IPS-18c (cell line): ENCODE results near the gene LRRC46.

ENCODE experiments used
- H3K4me3 ChIP-seq: 2 replicates; pipeline ENCODE4 v1.7.0; 2013; ENCODE audit warnings: low read depth, mild to moderate bottlenecking, low read length, moderate library complexity; ENCODE audit not compliant: insufficient read depth
- H3K9me3 ChIP-seq: one replicate; pipeline ENCODE4 v1.6.1; 2013; ENCODE audit warnings: mild to moderate bottlenecking, low read length, moderate library complexity; ENCODE audit not compliant: control insufficient read depth, insufficient read depth

LRRC46 gene

GRCh38 chr17:47841488-47842291 lies 10.2 kb downstream of the LRRC46 start:
- no peaks in the 10 kb centered on the region for H3K9me3 ChIP-seq
- no peak overlapping the region for H3K4me3 ChIP-seq

- no peaks in the 10 kb centered on the region for H3K9me3 ChIP-seq
- no peak overlapping the region for H3K4me3 ChIP-seq
Observed at GRCh38 chr17:47843391-47843730, 11.9 kb downstream of the LRRC46 start.

- no peak overlapping the region for H3K4me3 ChIP-seq
- H3K9me3 ChIP-seq = no peaks in the 10 kb centered on the region
Observed at GRCh38 chr17:47844227-47844626, 12.8 kb downstream of the LRRC46 start.

GRCh38 chr17:47844814-47845715 lies 13.6 kb downstream of the LRRC46 start:
- Histone ChIP-seq H3K9me3 (no peaks in the 10 kb centered on the region), H3K4me3 (no peak overlapping the region)

GRCh38 chr17:47845716-47846075 lies 14.2 kb downstream of the LRRC46 start:
- no peaks in the 10 kb centered on the region for H3K9me3 ChIP-seq

GRCh38 chr17:47846716-47847340 lies 15.4 kb downstream of the LRRC46 start:
- Histone ChIP-seq H3K9me3 (no peaks in the 10 kb centered on the region), H3K4me3 (peak overlapping the region; percentile 52; the same call in 1 of the 2 replicates)

More at GRCh38 chr17:47845716-47846075, 14.2 kb downstream of the LRRC46 start:
- H3K4me3 ChIP-seq = no peak overlapping the region; the same call in 1 of the 2 replicates

- Histone ChIP-seq H3K9me3 (no peaks in the 10 kb centered on the region), H3K4me3 (peak overlapping the region; percentile 52)
Observed at GRCh38 chr17:47847341-47848197, 16.1 kb downstream of the LRRC46 start.

- Histone ChIP-seq H3K4me3 (peak overlapping the region; percentile 38), H3K9me3 (no peaks in the 10 kb centered on the region)
Observed at GRCh38 chr17:47848198-47848513, 16.7 kb downstream of the LRRC46 start.

GRCh38 chr17:47850373-47850691 lies 18.9 kb downstream of the LRRC46 start:
- H3K4me3 ChIP-seq = peak overlapping the region; percentile 71
- H3K9me3 ChIP-seq = no peaks in the 10 kb centered on the region

- peak within 1 kb of the TSS; percentile 71 for H3K4me3 ChIP-seq
- no peaks in the 10 kb centered on the region for H3K9me3 ChIP-seq
Observed at GRCh38 chr17:47850692-47851573, 19.5 kb downstream of the LRRC46 start, which contains the start of gene SP6. Gene SP6, minus strand, starts transcription at chr17:47851163. Its CDS starts 2,734 bp downstream, at chr17:47848429.

- H3K4me3 ChIP-seq = peak overlapping the region; percentile 71
- H3K9me3 ChIP-seq = no peaks in the 10 kb centered on the region
Observed at GRCh38 chr17:47851764-47852112, 20.3 kb downstream of the LRRC46 start.

- no peaks in the 10 kb centered on the region for H3K9me3 ChIP-seq
- peak overlapping the region; percentile 71 for H3K4me3 ChIP-seq
Observed at GRCh38 chr17:47852113-47852949, 20.9 kb downstream of the LRRC46 start.

- Histone ChIP-seq H3K9me3 (no peaks in the 10 kb centered on the region), H3K4me3 (no peak overlapping the region)
Observed at GRCh38 chr17:47853616-47854015, 22.1 kb downstream of the LRRC46 start.

- Histone ChIP-seq H3K4me3 (no peak overlapping the region), H3K9me3 (no peaks in the 10 kb centered on the region)
Observed at GRCh38 chr17:47855737-47856136, 24.3 kb downstream of the LRRC46 start.

- Histone ChIP-seq H3K9me3 (no peaks in the 10 kb centered on the region), H3K4me3 (no peak overlapping the region)
Observed at GRCh38 chr17:47856830-47857229, 25.4 kb downstream of the LRRC46 start.
